Panc1 (cell line): ENCODE results near the gene GULP1.

Experiments
- CTCF ChIP-seq: fragments of 450-650 bp; IDR thresholded peaks from 2 replicates; pipeline ENCODE4 v1.5.1; 2017; ENCODE audit warnings: mild to moderate bottlenecking
- POLR2AphosphoS5 ChIP-seq: IDR thresholded peaks from 2 replicates; pipeline ENCODE4 v1.6.1; 2012; ENCODE audit warnings: mild to moderate bottlenecking, low read depth, low read length, moderate library complexity
- SIN3A ChIP-seq: IDR thresholded peaks from 2 replicates; pipeline ENCODE4 v1.6.1; 2012; ENCODE audit warnings: low read depth, mild to moderate bottlenecking, low read length, moderate library complexity, borderline replicate concordance; ENCODE audit not compliant: insufficient read depth
- TF ChIP-seq, protein P1 (sequence below), 2 experiments: IDR thresholded peaks; 2 replicates each; pipeline ENCODE4 v1.6.1; 2011 to 2012; ENCODE audit warnings: low read depth in 2 of 2, control low read depth in 1 of 2, low read length in 1 of 2, mild to moderate bottlenecking in 1 of 2, moderate library complexity in 1 of 2; ENCODE audit not compliant: insufficient read depth in 1 of 2

- TF ChIP-seq CTCF (no peak), SIN3A (no peak), POLR2AphosphoS5 (no peak)
- TF ChIP-seq, protein P1, sequence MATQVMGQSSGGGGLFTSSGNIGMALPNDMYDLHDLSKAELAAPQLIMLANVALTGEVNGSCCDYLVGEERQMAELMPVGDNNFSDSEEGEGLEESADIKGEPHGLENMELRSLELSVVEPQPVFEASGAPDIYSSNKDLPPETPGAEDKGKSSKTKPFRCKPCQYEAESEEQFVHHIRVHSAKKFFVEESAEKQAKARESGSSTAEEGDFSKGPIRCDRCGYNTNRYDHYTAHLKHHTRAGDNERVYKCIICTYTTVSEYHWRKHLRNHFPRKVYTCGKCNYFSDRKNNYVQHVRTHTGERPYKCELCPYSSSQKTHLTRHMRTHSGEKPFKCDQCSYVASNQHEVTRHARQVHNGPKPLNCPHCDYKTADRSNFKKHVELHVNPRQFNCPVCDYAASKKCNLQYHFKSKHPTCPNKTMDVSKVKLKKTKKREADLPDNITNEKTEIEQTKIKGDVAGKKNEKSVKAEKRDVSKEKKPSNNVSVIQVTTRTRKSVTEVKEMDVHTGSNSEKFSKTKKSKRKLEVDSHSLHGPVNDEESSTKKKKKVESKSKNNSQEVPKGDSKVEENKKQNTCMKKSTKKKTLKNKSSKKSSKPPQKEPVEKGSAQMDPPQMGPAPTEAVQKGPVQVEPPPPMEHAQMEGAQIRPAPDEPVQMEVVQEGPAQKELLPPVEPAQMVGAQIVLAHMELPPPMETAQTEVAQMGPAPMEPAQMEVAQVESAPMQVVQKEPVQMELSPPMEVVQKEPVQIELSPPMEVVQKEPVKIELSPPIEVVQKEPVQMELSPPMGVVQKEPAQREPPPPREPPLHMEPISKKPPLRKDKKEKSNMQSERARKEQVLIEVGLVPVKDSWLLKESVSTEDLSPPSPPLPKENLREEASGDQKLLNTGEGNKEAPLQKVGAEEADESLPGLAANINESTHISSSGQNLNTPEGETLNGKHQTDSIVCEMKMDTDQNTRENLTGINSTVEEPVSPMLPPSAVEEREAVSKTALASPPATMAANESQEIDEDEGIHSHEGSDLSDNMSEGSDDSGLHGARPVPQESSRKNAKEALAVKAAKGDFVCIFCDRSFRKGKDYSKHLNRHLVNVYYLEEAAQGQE (IDR thresholded peaks at IDR 0.05; ENCODE audit: insufficient read depth in 1 of 2, low read depth in 2 of 2, low read length in 1 of 2), result no peak
These were observed 29.2 kb downstream of the GULP1 start for GRCh38 chr2:188320861-188321260.
